GM11168 (cell line): ENCODE results near the gene UROC1.

Experiments
- in situ Hi-C: fragments of 300-500 bp; cut with MboI; formaldehyde crosslinking; loops from one replicate; pipeline ENCODE4 v1.12.0; 2022; ENCODE audit warnings: low sequenced_read_pairs; ENCODE audit not compliant: unreplicated experiment

UROC1 gene

DNA sequence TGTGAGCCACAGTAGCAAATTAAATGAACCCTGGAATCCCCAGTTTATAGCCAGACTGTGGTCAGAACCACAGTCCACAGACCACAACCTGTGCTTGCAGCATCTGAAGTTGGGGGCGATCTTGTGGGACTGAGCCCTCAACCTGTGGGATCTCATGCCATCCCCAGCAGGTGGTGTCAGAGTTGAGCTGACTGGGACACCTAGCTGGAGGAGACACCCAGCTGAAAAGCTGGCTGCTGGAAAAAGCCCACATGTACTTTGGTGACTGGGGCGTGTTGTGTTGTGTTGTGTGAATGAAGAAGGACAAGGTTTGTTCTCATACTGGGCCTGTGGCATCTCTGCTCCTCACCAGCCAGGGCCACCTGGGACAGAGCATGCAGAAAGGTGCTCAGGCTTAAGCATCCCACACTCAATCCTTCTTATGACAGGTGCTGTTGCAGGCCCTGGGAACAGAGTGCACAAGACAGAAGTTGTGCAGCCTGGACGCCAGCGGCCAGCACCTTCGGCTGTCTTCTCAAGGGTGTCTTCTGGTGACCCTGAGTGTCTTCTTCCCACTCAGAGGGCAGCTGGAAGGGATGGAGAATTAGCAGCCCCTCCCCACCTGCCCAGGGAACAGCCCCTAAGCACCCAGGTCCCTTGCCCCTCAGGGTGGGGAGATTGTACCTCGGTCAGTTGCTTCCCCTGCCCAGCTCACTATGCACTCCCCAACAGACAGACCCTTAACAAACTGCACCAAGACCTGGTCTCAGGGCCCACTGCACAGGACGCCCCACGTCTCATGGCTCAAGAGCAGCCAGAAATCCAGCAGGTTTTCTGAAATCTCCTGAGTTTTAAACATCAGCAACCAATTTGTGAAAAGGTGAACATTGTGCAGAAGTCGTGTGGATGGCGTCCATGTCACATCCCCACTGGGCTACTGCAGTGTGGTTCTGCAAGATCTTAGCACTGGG lies 2.2 kb upstream of the UROC1 start:
- in situ Hi-C loops, result no loop called here

- in situ Hi-C loops, result no loop called here
Observed at GRCh38 chr3:126518779-126519177, 1.2 kb upstream of the UROC1 start.

- in situ Hi-C loops, result no loop called here
Observed at GRCh38 chr3:126517986-126518778, 609 bp upstream of the UROC1 start.

- in situ Hi-C loops, result no loop called here
Observed at GRCh38 chr3:126516936-126517290, 660 bp downstream of the UROC1 start.

GRCh38 chr3:126516152-126516935 lies 1.2 kb downstream of the UROC1 start:
- in situ Hi-C loops, result no loop called here

GRCh38 chr3:126515066-126515706 lies 2.4 kb downstream of the UROC1 start:
- in situ Hi-C loops, result no loop called here

DNA sequence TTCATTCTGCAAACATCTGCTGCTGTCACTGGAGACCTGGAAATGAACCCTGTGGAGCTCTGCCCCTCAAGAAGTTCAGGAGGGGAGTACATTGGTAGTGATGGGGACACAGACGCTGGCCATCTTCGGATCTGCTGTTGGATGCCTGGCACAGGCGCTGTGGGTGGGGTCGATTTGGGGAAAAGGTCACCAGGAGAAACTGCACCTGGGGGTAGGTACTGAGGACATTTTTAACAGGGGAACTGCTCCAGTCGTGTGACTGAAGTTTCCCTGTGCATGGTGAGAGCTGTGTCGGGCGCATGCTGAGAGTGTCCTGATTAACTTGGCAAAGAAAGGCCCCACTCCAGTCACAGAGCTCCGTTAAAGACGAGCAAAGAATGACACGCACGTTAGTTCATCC lies 3.4 kb downstream of the UROC1 start:
- in situ Hi-C loops, result no loop called here

DNA sequence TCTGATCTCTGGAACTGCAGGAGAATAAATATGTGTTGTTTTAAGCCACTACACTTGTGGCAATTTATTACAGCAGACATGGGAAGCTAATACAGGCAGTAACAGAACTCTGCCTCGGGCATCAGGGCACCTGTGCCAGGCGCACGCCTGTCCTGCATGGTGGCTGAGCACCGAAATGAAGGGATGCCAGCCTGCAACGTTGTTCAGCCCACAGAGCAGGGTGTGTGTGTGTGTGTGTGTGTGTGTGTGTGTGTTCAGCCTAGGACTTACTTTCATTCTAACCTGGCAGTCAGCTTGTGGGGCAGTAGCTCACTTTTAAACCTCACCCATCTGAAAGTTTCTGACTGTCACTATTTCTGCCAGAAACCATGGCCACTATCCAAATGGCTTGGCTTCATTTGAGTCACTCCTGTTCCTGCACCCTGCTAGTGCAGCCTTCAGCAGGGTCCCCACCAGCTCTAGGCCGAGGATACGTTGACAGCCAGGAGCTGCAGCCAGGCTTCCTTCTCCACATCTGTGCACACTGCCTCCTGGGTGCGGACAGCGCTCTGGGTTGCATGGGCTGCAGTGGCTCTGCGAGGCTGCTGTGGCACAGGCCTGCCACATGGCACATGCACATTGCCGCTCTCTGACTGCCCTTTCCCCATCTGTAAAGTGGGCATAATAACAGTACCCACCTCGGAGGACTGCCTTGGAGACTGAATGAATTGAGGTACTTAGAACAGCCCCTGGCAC lies 4.5 kb downstream of the UROC1 start:
- in situ Hi-C loops, result no loop called here

GRCh38 chr3:126512026-126512425 lies 5.5 kb downstream of the UROC1 start:
- in situ Hi-C loops, result no loop called here

- in situ Hi-C loops, result no loop called here
Observed at GRCh38 chr3:126511291-126511690, 6.3 kb downstream of the UROC1 start.

GRCh38 chr3:126510308-126510910 lies 7.2 kb downstream of the UROC1 start:
- in situ Hi-C loops, result no loop called here

DNA sequence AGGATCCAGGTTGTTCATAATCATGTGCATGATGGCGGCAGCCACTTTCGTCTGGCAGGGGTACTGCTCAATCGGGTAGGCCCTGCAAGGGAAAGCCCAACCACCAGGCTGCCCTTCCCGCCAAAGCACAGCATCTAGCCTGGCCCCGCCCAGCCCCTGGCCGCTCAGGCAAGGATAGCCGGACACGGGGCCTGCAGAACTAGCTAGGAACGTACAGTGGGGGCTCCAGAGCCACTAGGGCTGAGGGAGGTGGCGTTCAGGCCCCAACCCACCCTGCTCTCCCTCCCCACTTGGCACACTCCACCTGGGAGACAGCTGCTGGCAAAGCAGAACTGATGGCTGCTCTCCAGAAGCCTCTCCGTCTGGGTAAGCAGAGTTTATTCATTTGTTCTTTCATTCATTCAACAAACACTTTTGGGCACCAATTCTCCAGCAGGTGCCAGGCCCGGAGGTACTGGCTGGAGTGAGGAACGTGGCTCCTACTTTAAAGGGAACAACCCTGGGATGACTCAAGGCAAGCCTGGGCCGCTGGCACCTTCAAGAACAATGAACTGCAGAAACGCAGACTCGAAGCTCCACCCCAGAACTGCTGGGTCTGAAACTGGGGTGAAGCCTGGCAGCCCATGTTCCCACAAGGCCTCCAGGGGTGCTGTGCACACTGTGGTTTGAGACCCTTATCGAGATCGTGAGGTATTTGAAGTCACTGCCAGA lies 7.8 kb downstream of the UROC1 start:
- in situ Hi-C loops, result no loop called here

- in situ Hi-C loops, result no loop called here
Observed at GRCh38 chr3:126508564-126508964, 9.0 kb downstream of the UROC1 start.

DNA sequence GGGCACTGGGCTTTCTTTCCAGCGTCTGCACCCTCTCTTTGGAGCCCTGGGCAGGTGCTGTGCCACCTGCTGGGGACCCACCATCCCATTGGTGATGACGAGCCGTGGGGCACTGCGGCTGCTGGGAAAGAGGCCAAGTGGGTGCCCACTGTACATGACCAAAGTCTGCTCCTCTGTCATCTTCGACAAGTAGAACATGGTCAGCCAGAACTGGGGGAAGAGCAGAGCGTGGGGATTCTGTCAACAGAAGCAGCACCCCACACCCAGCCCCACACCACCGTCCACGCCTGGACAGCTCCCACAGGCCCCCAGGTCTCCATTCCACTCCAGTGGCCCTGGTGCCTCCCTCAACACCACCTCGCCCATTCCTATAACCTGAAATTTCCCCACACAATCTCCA lies 9.7 kb downstream of the UROC1 start:
- in situ Hi-C loops, result no loop called here

DNA sequence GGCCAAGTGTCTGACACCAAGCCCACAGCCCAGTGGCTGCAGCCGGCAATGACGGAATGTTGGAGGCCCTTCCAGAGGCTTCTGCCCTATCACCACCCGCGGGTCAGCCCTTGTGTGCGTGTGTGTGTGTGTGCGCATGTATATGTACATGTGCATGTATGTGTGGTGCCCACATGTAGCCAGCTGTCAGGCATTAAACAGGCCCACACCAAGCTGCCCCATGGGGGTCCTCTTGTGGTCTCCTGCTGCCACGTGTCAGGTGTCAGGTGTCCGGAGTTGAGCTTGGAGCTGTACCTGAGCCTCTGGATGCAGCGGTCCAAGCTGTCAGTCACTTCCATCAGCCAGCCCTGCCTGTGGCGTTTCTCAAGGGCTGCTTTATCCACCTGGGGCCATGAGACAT lies 13.9 kb downstream of the UROC1 start:
- in situ Hi-C loops, result no loop called here

DNA sequence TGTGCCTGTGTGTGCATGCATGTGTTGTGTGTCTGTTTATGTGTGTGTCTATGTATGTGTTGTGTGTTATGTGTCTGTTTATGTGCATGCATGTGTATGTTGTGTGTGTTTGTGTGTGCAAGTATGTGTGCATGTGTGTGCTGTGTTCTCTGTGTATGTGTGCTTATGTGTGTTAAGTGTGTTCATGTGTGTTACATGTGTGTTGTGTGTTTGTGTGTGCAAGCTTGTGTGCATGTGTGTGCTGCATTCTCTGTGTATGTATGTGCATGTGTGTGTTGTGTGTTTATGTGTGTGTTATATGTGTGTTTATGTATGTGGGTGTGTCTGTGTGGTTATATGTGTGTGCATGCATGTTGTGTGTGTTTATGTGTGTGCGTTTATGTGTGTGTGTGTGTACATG lies 14.9 kb downstream of the UROC1 start:
- in situ Hi-C loops, result no loop called here

- in situ Hi-C loops, result no loop called here
Observed at GRCh38 chr3:126501736-126502135, 15.8 kb downstream of the UROC1 start.

GRCh38 chr3:126501054-126501453 lies 16.5 kb downstream of the UROC1 start:
- in situ Hi-C loops, result no loop called here

- in situ Hi-C loops, result no loop called here
Observed at GRCh38 chr3:126500016-126500415, 17.6 kb downstream of the UROC1 start.
